ENCODE measurements around the gene SLF2. TPM values are rescaled to one million over a fixed set of nuclear protein-coding genes. Genes with fewer than 3 reads are reported as not detected.

The SLF2 gene
- total and polyA plus RNA-seq, 2 of the 13 experiments (the other 11 are each of a cell fraction or from before 2014, with no cell fraction given), result 12.2 to 48.1 TPM

DNA sequence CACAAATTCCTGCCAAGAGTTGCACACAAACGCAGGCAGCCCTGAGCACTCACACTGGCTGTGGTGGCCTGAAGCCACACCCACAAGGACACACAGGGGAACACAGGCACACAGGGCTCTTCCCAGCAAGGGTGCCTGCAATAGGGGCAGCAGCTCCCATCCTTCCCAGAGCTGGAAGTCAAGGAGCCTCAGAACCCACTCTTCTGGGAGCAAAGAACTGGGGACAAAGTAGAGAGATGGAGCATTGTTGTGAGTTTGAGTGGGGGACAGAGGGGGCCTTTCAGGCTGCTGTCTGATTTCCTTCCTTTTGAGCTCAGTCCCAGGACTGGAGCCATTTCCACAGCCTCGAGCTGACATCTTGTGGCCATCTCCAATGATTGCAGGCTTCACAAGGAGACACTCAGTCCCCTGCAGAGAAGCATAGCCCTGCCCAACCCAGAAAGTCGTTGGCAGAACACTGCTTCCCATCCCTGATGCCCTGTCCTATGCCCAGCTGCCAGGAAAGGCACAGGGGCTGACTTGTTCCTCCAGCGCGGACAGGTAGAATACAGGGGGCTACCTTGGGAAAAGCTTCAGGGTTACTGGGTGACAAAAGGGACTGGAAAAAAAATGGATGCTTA is 34.4 kb upstream of the SLF2 start (continued):
- TF ChIP-seq SIX1 (CRISPR knock-in tag; IDR thresholded peaks at IDR 0.05; ENCODE audit: borderline replicate concordance), result 0 out of 2 replicates have a peak, but pooled peaks have one; percentile 27
- TF ChIP-seq PAF1 (CRISPR knock-in tag; IDR thresholded peaks at IDR 0.05), result no peak
- no peak for TF ChIP-seq AKAP8 (CRISPR knock-in tag; IDR thresholded peaks at IDR 0.05)
- TF ChIP-seq ZNF530 (CRISPR knock-in tag; IDR thresholded peaks at IDR 0.05; ENCODE audit: low read depth), result no peak
- TF ChIP-seq, protein P1, sequence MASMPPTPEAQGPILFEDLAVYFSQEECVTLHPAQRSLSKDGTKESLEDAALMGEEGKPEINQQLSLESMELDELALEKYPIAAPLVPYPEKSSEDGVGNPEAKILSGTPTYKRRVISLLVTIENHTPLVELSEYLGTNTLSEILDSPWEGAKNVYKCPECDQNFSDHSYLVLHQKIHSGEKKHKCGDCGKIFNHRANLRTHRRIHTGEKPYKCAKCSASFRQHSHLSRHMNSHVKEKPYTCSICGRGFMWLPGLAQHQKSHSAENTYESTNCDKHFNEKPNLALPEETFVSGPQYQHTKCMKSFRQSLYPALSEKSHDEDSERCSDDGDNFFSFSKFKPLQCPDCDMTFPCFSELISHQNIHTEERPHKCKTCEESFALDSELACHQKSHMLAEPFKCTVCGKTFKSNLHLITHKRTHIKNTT (CRISPR knock-in tag; IDR thresholded peaks at IDR 0.05), result no peak
- TF ChIP-seq NFKB2 (CRISPR knock-in tag; IDR thresholded peaks at IDR 0.05; ENCODE audit: borderline replicate concordance), result peak; percentile 59; the same call in 1 of the 2 replicates
- no peak for TF ChIP-seq NR1H2 (CRISPR knock-in tag; IDR thresholded peaks at IDR 0.05; ENCODE audit: borderline replicate concordance, low read depth)
- no peak for TF ChIP-seq ZNF17 (CRISPR knock-in tag; IDR thresholded peaks at IDR 0.05)
- TF ChIP-seq ZNF772 (CRISPR knock-in tag; IDR thresholded peaks at IDR 0.05), result peak; percentile 19; the same call in 1 of the 2 replicates
- peak; percentile 77; the same call in 1 of the 2 replicates for TF ChIP-seq KDM3A (CRISPR knock-in tag; IDR thresholded peaks at IDR 0.05; ENCODE audit: low read depth)
- TF ChIP-seq, protein P2, sequence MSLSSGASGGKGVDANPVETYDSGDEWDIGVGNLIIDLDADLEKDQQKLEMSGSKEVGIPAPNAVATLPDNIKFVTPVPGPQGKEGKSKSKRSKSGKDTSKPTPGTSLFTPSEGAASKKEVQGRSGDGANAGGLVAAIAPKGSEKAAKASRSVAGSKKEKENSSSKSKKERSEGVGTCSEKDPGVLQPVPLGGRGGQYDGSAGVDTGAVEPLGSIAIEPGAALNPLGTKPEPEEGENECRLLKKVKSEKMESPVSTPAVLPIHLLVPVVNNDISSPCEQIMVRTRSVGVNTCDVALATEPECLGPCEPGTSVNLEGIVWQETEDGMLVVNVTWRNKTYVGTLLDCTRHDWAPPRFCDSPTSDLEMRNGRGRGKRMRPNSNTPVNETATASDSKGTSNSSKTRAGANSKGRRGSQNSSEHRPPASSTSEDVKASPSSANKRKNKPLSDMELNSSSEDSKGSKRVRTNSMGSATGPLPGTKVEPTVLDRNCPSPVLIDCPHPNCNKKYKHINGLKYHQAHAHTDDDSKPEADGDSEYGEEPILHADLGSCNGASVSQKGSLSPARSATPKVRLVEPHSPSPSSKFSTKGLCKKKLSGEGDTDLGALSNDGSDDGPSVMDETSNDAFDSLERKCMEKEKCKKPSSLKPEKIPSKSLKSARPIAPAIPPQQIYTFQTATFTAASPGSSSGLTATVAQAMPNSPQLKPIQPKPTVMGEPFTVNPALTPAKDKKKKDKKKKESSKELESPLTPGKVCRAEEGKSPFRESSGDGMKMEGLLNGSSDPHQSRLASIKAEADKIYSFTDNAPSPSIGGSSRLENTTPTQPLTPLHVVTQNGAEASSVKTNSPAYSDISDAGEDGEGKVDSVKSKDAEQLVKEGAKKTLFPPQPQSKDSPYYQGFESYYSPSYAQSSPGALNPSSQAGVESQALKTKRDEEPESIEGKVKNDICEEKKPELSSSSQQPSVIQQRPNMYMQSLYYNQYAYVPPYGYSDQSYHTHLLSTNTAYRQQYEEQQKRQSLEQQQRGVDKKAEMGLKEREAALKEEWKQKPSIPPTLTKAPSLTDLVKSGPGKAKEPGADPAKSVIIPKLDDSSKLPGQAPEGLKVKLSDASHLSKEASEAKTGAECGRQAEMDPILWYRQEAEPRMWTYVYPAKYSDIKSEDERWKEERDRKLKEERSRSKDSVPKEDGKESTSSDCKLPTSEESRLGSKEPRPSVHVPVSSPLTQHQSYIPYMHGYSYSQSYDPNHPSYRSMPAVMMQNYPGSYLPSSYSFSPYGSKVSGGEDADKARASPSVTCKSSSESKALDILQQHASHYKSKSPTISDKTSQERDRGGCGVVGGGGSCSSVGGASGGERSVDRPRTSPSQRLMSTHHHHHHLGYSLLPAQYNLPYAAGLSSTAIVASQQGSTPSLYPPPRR (CRISPR knock-in tag; IDR thresholded peaks at IDR 0.05; ENCODE audit: borderline replicate concordance), result 0 out of 2 replicates have a peak, but pooled peaks have one; percentile 23
- TF ChIP-seq ARID5B (CRISPR knock-in tag; IDR thresholded peaks at IDR 0.05), result 0 out of 2 replicates have a peak, but pooled peaks have one; percentile 38
- TF ChIP-seq, protein P3, sequence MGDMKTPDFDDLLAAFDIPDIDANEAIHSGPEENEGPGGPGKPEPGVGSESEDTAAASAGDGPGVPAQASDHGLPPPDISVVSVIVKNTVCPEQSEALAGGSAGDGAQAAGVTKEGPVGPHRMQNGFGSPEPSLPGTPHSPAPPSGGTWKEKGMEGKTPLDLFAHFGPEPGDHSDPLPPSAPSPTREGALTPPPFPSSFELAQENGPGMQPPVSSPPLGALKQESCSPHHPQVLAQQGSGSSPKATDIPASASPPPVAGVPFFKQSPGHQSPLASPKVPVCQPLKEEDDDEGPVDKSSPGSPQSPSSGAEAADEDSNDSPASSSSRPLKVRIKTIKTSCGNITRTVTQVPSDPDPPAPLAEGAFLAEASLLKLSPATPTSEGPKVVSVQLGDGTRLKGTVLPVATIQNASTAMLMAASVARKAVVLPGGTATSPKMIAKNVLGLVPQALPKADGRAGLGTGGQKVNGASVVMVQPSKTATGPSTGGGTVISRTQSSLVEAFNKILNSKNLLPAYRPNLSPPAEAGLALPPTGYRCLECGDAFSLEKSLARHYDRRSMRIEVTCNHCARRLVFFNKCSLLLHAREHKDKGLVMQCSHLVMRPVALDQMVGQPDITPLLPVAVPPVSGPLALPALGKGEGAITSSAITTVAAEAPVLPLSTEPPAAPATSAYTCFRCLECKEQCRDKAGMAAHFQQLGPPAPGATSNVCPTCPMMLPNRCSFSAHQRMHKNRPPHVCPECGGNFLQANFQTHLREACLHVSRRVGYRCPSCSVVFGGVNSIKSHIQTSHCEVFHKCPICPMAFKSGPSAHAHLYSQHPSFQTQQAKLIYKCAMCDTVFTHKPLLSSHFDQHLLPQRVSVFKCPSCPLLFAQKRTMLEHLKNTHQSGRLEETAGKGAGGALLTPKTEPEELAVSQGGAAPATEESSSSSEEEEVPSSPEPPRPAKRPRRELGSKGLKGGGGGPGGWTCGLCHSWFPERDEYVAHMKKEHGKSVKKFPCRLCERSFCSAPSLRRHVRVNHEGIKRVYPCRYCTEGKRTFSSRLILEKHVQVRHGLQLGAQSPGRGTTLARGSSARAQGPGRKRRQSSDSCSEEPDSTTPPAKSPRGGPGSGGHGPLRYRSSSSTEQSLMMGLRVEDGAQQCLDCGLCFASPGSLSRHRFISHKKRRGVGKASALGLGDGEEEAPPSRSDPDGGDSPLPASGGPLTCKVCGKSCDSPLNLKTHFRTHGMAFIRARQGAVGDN (CRISPR knock-in tag; IDR thresholded peaks at IDR 0.05), result peak; percentile 48
- peak; percentile 21; the same call in 1 of the 2 replicates for TF ChIP-seq SALL1 (CRISPR knock-in tag; IDR thresholded peaks at IDR 0.05)
- TF ChIP-seq TEAD2 (CRISPR knock-in tag; IDR thresholded peaks at IDR 0.05), result no peak

All from HepG2 (cell line).